ENCODE data around the gene LBX2.
A peak's percentile ranks its signal among the peaks of the same experiment; 100 is the strongest.

LBX2 gene, protein sequence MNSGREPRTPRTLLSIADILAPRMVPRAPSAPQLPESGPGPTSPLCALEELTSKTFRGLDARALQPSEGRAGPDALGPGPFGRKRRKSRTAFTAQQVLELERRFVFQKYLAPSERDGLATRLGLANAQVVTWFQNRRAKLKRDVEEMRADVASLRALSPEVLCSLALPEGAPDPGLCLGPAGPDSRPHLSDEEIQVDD

DNA sequence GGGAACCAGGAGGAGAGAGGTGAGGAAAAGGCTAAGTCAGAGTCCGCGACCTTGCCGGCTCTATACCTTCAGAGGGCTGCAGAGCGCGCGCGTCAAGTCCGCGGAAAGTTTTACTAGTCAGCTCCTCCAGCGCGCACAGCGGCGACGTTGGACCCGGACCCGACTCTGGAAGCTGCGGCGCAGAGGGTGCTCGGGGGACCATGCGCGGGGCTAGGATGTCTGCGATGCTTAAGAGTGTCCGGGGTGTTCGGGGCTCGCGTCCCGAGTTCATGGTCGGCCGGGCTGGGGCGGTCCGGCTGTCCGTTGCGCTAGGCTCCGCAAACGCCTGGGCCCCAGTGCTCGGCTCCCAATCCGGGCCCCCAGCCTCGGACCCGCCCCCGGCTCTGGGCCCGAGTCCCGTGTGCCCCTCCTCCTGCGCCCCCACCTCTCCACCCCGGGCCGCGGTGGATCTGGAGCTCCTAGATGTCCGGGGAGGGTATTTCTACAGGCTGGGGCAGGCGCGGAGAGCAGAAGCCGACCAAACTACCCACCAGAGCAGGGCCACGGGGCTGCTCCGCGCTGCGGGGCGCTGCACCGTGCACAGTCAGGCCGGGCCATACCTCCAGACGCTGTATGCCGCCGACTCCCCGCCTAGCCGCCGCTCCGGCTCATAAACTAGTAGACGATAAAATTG lies at the start of gene LBX2:
Gene LBX2, minus strand, starts transcription at position 337 of the 673 bp plus-strand sequence. Its CDS starts 66 bp downstream, at position 271.
- Histone ChIP-seq H3K4me1 (ENCODE audit: control insufficient read depth in 1 of 2, insufficient read depth in 1 of 2, low read depth in 1 of 2, low read length in 1 of 2) (peaks cover 42 to 43% of the 10 kb centered on the region in 2 experiments), H3K9me3 (no peaks in the 10 kb centered on the region), H3K4me3 (ENCODE audit: low read depth in 1 of 2, low read length in 1 of 2) (peak within 1 kb of the TSS; percentile 53 to 59), H3K27me3 (peaks cover 86% of the 10 kb centered on the region), H3K36me3 (peaks cover 3% of the 10 kb centered on the region), H3K27ac (no peak within 1 kb of the TSS)
- TF ChIP-seq, protein P1, sequence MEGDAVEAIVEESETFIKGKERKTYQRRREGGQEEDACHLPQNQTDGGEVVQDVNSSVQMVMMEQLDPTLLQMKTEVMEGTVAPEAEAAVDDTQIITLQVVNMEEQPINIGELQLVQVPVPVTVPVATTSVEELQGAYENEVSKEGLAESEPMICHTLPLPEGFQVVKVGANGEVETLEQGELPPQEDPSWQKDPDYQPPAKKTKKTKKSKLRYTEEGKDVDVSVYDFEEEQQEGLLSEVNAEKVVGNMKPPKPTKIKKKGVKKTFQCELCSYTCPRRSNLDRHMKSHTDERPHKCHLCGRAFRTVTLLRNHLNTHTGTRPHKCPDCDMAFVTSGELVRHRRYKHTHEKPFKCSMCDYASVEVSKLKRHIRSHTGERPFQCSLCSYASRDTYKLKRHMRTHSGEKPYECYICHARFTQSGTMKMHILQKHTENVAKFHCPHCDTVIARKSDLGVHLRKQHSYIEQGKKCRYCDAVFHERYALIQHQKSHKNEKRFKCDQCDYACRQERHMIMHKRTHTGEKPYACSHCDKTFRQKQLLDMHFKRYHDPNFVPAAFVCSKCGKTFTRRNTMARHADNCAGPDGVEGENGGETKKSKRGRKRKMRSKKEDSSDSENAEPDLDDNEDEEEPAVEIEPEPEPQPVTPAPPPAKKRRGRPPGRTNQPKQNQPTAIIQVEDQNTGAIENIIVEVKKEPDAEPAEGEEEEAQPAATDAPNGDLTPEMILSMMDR (IDR thresholded peaks at IDR 0.05): no peak

DNA sequence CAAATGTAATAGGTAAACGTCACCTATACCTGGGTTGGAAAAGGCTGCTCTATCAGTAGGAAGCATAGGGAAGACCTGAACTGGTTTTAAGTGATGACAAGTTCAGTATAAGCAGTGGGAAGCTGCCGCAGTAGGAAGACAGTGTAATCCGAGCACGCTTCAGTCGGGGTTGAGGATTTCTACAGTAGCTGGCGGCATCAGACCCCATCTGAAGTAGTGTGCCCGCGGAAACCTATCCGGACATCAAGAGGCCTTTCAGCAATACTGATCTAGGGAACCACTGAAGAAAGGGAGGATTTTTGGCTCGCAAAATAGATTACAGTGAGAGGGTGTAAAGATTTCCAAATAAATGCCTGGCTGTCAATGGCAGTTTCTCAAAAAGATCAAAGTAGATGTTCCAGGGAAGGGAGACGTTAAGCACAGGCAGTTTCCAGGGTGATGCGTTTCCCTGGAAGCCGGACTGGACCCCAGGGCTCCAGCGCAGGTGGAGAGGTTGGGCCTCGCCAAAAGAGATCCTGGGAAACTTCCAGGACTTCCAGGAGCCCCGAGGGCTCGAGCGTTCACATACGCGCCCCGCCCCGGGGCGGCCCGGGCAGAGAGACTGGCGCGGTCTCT lies 49.0 kb upstream of the LBX2 start:
- H3K36me3 ChIP-seq: no peaks in the 10 kb centered on the region
- no peaks in the 10 kb centered on the region for H3K9me3 ChIP-seq
- H3K4me1 ChIP-seq (ENCODE audit: control insufficient read depth in 1 of 2, insufficient read depth in 1 of 2, low read depth in 1 of 2, low read length in 1 of 2): peaks cover 19 to 34% of the 10 kb centered on the region in 2 experiments
- no peak overlapping the region for H3K27ac ChIP-seq
- peaks cover 15% of the 10 kb centered on the region for H3K27me3 ChIP-seq
- TF ChIP-seq, protein P1 (IDR thresholded peaks at IDR 0.05): no peak
- H3K4me3 ChIP-seq (ENCODE audit: low read depth in 1 of 2, low read length in 1 of 2): peak overlapping the region; percentile 61 to 73

DNA sequence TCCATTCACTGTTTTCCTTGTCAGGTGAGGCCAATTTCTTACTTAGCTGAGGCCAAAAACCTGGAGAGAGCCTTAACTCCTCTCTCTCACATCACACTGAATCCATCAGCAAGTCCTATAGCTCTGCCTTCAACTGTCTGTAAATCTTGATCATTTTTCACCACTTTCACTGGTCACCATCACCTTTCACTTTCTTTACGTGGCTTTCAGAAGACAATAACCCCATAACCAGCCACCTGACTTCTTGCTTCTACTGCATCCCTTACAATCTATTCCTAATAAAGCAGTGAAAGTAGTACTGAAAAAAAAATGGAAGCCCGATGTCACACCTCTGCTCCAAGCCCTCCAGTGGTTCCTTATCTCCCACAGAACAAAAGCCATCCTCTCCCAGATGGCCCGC lies 46.6 kb upstream of the LBX2 start:
- peaks cover 17 to 24% of the 10 kb centered on the region in 2 experiments for H3K4me1 ChIP-seq (ENCODE audit: control insufficient read depth in 1 of 2, insufficient read depth in 1 of 2, low read depth in 1 of 2, low read length in 1 of 2)
- H3K27ac ChIP-seq: no peak overlapping the region
- TF ChIP-seq, protein P1 (IDR thresholded peaks at IDR 0.05): no peak
- H3K27me3 ChIP-seq: peaks cover 15% of the 10 kb centered on the region
- H3K9me3 ChIP-seq: no peaks in the 10 kb centered on the region
- H3K36me3 ChIP-seq: no peaks in the 10 kb centered on the region
- H3K4me3 ChIP-seq (ENCODE audit: low read depth in 1 of 2, low read length in 1 of 2): no peak overlapping the region

DNA sequence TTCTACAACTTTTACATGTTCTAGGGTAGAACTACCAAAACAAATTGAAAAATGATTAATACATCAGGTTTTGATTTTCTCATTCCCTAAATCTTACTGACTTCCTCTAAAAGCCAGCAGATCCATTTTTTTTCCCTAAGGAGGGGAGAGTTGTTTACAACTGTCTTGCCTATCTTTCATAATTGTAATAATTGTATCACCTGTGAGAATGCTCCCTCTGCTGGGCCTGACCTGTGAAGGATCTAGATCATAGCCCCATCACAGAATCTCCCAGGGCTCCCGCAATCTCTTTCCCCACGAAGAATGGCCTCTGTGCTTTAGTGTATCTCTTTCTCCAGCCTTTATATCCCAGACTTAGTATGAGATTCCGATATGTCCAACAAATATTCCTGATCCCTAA lies 45.2 kb upstream of the LBX2 start:
- Histone ChIP-seq H3K27me3 (peaks cover 14% of the 10 kb centered on the region), H3K9me3 (no peaks in the 10 kb centered on the region), H3K4me3 (ENCODE audit: low read depth in 1 of 2, low read length in 1 of 2) (no peak overlapping the region), H3K27ac (no peak overlapping the region), H3K36me3 (no peaks in the 10 kb centered on the region), H3K4me1 (ENCODE audit: control insufficient read depth in 1 of 2, insufficient read depth in 1 of 2, low read depth in 1 of 2, low read length in 1 of 2) (peaks cover 19 to 21% of the 10 kb centered on the region in 2 experiments)
- TF ChIP-seq, protein P1 (IDR thresholded peaks at IDR 0.05): no peak

DNA sequence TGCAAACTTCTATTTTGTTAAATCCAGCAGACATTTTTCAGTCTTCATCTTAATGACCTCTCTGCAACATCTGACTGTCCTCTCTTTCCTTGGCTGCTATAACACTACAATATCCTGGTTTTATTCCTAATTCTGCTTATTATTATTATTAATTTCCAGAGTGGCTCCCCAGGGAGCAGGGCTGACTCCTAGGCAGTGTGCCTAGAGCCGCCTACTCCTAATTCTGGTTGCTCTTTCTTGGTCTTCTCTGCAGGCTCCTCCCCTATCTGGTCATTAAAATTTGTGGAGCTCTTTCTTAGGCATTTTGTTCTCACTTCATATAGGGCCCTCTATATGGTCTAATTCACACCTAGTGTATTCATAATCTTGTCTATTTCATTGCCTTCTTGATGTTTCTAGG lies 43.6 kb upstream of the LBX2 start:
- Histone ChIP-seq H3K36me3 (no peaks in the 10 kb centered on the region), H3K4me3 (ENCODE audit: low read depth in 1 of 2, low read length in 1 of 2) (no peak overlapping the region), H3K27ac (no peak overlapping the region), H3K27me3 (no peaks in the 10 kb centered on the region), H3K9me3 (no peaks in the 10 kb centered on the region), H3K4me1 (ENCODE audit: control insufficient read depth in 1 of 2, insufficient read depth in 1 of 2, low read depth in 1 of 2, low read length in 1 of 2) (peaks cover 15 to 23% of the 10 kb centered on the region in 2 experiments)
- TF ChIP-seq, protein P1 (IDR thresholded peaks at IDR 0.05): no peak
